WTC11 (cell line): ENCODE results near the gene CAAP1. TPM values are rescaled to one million over a fixed set of nuclear protein-coding genes. Genes with fewer than 3 reads are reported as not detected.

Experiments
- ATAC-seq: fragments of 200-7000 bp; cut with Tn5 transposase; 2 replicates; pipeline ENCODE4 v1.10.0; 2021; ENCODE audit warnings: mild to moderate bottlenecking, moderate library complexity
- CTCF ChIA-PET: fragments of 300-600 bp; sonication (Branson Sonifier 250); formaldehyde crosslinking; loops from one replicate; lab custom pipeline; 2021; ENCODE audit warnings: antibody characterized with exemption; lab: Charles Lee
- POLR2A ChIA-PET: fragments of 350-600 bp; sonication (Branson Sonifier 250); formaldehyde crosslinking; loops from one replicate; lab custom pipeline; 2021; ENCODE audit warnings: antibody characterized with exemption; lab: Charles Lee
- DNase-seq: peaks from one replicate; pipeline ENCODE4 v3.0.0; 2021; ENCODE audit warnings: low spot score
- H3K27ac Mint-ChIP-seq: 2 replicates; pipeline ENCODE4 v1.8.0; 2021; ENCODE audit warnings: mixed read lengths
- H3K27me3 Mint-ChIP-seq: 2 replicates; pipeline ENCODE4 v1.8.0; 2021; ENCODE audit warnings: low read depth, mild to moderate bottlenecking, moderate library complexity, mixed read lengths
- H3K36me3 Mint-ChIP-seq: 2 replicates; pipeline ENCODE4 v1.8.0; 2021; ENCODE audit warnings: mixed read lengths
- H3K4me1 Mint-ChIP-seq: 2 replicates; pipeline ENCODE4 v1.8.0; 2022; ENCODE audit warnings: mixed read lengths
- H3K4me3 Mint-ChIP-seq: 2 replicates; pipeline ENCODE4 v1.8.0; 2021; ENCODE audit warnings: mild to moderate bottlenecking, moderate library complexity, mixed read lengths
- H3K9me3 Mint-ChIP-seq: 2 replicates; pipeline ENCODE4 v1.8.0; 2021; ENCODE audit warnings: mixed read lengths
- AR ChIP-seq: fragments of 250-450 bp; sonication (Bioruptor Pico); IDR thresholded peaks from 2 replicates; pipeline ENCODE4 v1.9.0; 2021; ENCODE audit warnings: mild to moderate bottlenecking
- ATF1 ChIP-seq: sonication (generic); formaldehyde crosslinking; IDR thresholded peaks from 2 replicates; pipeline ENCODE4 v1.8.1; 2023; ENCODE audit warnings: mild to moderate bottlenecking, moderate library complexity, missing genetic modification reagents
- E2F1 ChIP-seq: sonication (generic); formaldehyde crosslinking; IDR thresholded peaks from 2 replicates; pipeline ENCODE4 v1.8.0; 2022; ENCODE audit warnings: mild to moderate bottlenecking, missing genetic modification reagents
- FOXJ3 ChIP-seq: sonication (generic); formaldehyde crosslinking; IDR thresholded peaks from 2 replicates; pipeline ENCODE4 v1.9.0; 2021; ENCODE audit warnings: missing genetic modification reagents, mild to moderate bottlenecking, borderline replicate concordance
- JAZF1 ChIP-seq: fragments of 250-450 bp; sonication (Bioruptor Pico); IDR thresholded peaks from 2 replicates; pipeline ENCODE4 v1.9.0; 2021; ENCODE audit warnings: moderate library complexity, mild to moderate bottlenecking, inconsistent platforms
- MLX ChIP-seq: sonication (generic); formaldehyde crosslinking; IDR thresholded peaks from 2 replicates; pipeline ENCODE4 v1.8.1; 2023; ENCODE audit warnings: mild to moderate bottlenecking, missing genetic modification reagents, moderate library complexity
- NFYB ChIP-seq: sonication (generic); formaldehyde crosslinking; conservative IDR thresholded peaks from 2 replicates; pipeline ENCODE4 v1.8.0; 2022; ENCODE audit warnings: low read depth, missing genetic modification reagents
- NR3C1 ChIP-seq: sonication (generic); formaldehyde crosslinking; conservative IDR thresholded peaks from 2 replicates; pipeline ENCODE4 v1.8.1; 2023; ENCODE audit warnings: low read depth, mild to moderate bottlenecking, missing genetic modification reagents
- SMAD3 ChIP-seq: sonication (generic); formaldehyde crosslinking; IDR thresholded peaks from 2 replicates; pipeline ENCODE4 v1.8.0; 2022; ENCODE audit warnings: missing genetic modification reagents, mild to moderate bottlenecking, borderline replicate concordance
- SMAD4 ChIP-seq: sonication (generic); formaldehyde crosslinking; IDR thresholded peaks from 2 replicates; pipeline ENCODE4 v1.8.0; 2022; ENCODE audit warnings: mild to moderate bottlenecking, missing genetic modification reagents
- STAT6 ChIP-seq: sonication (generic); formaldehyde crosslinking; conservative IDR thresholded peaks from 2 replicates; pipeline ENCODE4 v1.8.1; 2023; ENCODE audit warnings: mild to moderate bottlenecking, low read depth, missing genetic modification reagents, moderate library complexity
- ZNF281 ChIP-seq: sonication (generic); formaldehyde crosslinking; IDR thresholded peaks from 2 replicates; pipeline ENCODE4 v1.8.0; 2023; ENCODE audit warnings: mild to moderate bottlenecking, missing genetic modification reagents
- ZNF423 ChIP-seq: fragments of 250-450 bp; sonication (Bioruptor Pico); IDR thresholded peaks from 2 replicates; pipeline ENCODE4 v2.1.2; 2022; ENCODE audit warnings: mild to moderate bottlenecking, moderate library complexity
- total RNA-seq: library from RNA; stranded (reverse); gene quantifications from 3 replicates; pipeline ENCODE4 v1.2.3, GENCODE V29; 2021
- TF ChIP-seq, protein P1 (sequence below): sonication (generic); formaldehyde crosslinking; IDR thresholded peaks from 2 replicates; pipeline ENCODE4 v1.8.0; 2022; ENCODE audit warnings: mild to moderate bottlenecking, missing genetic modification reagents
- TF ChIP-seq, protein P2 (sequence below): sonication (generic); formaldehyde crosslinking; IDR thresholded peaks from 2 replicates; pipeline ENCODE4 v1.8.0; 2022; ENCODE audit warnings: missing genetic modification reagents
- TF ChIP-seq, protein P3 (sequence below): sonication (generic); formaldehyde crosslinking; IDR thresholded peaks from 2 replicates; pipeline ENCODE4 v1.8.1; 2022; ENCODE audit warnings: missing genetic modification reagents, borderline replicate concordance
- TF ChIP-seq, protein P4 (sequence below): sonication (generic); formaldehyde crosslinking; IDR thresholded peaks from 2 replicates; pipeline ENCODE4 v1.8.0; 2022; ENCODE audit warnings: mild to moderate bottlenecking, missing genetic modification reagents

Gene CAAP1
- total RNA-seq, 1 experiment from 2014 or later, result 45.4 TPM

DNA sequence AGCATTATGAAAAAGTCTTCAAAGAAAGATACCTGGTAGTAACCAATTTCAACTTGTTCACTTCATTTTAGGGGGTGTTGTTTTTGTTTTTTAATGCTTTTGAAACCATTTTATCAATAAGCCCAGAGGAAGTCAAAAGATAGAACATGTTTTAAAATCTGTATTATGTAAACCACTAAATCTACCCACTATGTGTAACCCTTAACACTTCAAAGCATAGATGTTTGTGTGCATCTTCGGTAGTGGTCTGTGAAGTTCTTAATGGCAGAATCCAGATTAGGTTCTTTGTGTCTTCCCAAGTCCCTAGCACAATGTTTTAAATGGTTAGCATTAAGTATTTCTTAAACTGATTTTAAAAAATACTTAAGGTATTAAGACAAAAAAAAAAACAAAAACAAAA is 48.2 kb upstream of the CAAP1 start:
- H3K27me3 Mint-ChIP-seq, result no peaks in the 10 kb centered on the region
- no peak overlapping the region for H3K27ac Mint-ChIP-seq
- ATAC-seq (no peak), DNase-seq (no peak)
- no peak overlapping the region for H3K4me3 Mint-ChIP-seq
- peaks cover 34% of the 10 kb centered on the region for H3K4me1 Mint-ChIP-seq
- ChIA-PET POLR2A (no interaction called here), CTCF (no interaction called here)
- H3K36me3 Mint-ChIP-seq, result no peaks in the 10 kb centered on the region
- peaks cover 4% of the 10 kb centered on the region; the same call in 1 of the 2 replicates for H3K9me3 Mint-ChIP-seq
- TF ChIP-seq ZNF281 (CRISPR knock-in tag) (no peak), FOXJ3 (CRISPR knock-in tag) (no peak), SMAD3 (CRISPR knock-in tag) (no peak), E2F1 (CRISPR knock-in tag) (no peak), NFYB (CRISPR knock-in tag) (no peak), MLX (CRISPR knock-in tag) (no peak), NR3C1 (no peak), AR (CRISPR knock-in tag) (no peak), JAZF1 (CRISPR knock-in tag) (no peak), ATF1 (CRISPR knock-in tag) (no peak), STAT6 (no peak), ZNF423 (CRISPR knock-in tag) (no peak), SMAD4 (CRISPR knock-in tag) (no peak)
- TF ChIP-seq, protein P1, sequence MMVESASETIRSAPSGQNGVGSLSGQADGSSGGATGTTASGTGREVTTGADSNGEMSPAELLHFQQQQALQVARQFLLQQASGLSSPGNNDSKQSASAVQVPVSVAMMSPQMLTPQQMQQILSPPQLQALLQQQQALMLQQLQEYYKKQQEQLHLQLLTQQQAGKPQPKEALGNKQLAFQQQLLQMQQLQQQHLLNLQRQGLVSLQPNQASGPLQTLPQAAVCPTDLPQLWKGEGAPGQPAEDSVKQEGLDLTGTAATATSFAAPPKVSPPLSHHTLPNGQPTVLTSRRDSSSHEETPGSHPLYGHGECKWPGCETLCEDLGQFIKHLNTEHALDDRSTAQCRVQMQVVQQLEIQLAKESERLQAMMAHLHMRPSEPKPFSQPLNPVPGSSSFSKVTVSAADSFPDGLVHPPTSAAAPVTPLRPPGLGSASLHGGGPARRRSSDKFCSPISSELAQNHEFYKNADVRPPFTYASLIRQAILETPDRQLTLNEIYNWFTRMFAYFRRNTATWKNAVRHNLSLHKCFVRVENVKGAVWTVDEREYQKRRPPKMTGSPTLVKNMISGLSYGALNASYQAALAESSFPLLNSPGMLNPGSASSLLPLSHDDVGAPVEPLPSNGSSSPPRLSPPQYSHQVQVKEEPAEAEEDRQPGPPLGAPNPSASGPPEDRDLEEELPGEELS (CRISPR knock-in tag), result no peak
- TF ChIP-seq, protein P2, sequence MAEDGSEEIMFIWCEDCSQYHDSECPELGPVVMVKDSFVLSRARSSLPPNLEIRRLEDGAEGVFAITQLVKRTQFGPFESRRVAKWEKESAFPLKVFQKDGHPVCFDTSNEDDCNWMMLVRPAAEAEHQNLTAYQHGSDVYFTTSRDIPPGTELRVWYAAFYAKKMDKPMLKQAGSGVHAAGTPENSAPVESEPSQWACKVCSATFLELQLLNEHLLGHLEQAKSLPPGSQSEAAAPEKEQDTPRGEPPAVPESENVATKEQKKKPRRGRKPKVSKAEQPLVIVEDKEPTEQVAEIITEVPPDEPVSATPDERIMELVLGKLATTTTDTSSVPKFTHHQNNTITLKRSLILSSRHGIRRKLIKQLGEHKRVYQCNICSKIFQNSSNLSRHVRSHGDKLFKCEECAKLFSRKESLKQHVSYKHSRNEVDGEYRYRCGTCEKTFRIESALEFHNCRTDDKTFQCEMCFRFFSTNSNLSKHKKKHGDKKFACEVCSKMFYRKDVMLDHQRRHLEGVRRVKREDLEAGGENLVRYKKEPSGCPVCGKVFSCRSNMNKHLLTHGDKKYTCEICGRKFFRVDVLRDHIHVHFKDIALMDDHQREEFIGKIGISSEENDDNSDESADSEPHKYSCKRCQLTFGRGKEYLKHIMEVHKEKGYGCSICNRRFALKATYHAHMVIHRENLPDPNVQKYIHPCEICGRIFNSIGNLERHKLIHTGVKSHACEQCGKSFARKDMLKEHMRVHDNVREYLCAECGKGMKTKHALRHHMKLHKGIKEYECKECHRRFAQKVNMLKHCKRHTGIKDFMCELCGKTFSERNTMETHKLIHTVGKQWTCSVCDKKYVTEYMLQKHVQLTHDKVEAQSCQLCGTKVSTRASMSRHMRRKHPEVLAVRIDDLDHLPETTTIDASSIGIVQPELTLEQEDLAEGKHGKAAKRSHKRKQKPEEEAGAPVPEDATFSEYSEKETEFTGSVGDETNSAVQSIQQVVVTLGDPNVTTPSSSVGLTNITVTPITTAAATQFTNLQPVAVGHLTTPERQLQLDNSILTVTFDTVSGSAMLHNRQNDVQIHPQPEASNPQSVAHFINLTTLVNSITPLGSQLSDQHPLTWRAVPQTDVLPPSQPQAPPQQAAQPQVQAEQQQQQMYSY (CRISPR knock-in tag), result no peak
- TF ChIP-seq, protein P3, sequence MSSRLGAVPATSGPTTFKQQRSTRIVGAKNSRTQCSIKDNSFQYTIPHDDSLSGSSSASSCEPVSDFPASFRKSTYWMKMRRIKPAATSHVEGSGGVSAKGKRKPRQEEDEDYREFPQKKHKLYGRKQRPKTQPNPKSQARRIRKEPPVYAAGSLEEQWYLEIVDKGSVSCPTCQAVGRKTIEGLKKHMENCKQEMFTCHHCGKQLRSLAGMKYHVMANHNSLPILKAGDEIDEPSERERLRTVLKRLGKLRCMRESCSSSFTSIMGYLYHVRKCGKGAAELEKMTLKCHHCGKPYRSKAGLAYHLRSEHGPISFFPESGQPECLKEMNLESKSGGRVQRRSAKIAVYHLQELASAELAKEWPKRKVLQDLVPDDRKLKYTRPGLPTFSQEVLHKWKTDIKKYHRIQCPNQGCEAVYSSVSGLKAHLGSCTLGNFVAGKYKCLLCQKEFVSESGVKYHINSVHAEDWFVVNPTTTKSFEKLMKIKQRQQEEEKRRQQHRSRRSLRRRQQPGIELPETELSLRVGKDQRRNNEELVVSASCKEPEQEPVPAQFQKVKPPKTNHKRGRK (CRISPR knock-in tag), result no peak
- TF ChIP-seq, protein P4, sequence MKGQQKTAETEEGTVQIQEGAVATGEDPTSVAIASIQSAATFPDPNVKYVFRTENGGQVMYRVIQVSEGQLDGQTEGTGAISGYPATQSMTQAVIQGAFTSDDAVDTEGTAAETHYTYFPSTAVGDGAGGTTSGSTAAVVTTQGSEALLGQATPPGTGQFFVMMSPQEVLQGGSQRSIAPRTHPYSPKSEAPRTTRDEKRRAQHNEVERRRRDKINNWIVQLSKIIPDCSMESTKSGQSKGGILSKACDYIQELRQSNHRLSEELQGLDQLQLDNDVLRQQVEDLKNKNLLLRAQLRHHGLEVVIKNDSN (CRISPR knock-in tag), result no peak
